Measurements from ENCODE around the gene STRN. TPM values are rescaled to one million over a fixed set of nuclear protein-coding genes. Genes with fewer than 3 reads are reported as not detected.

Gene STRN
- total RNA-seq, 1 experiment from 2014 or later: 37.4 TPM

DNA sequence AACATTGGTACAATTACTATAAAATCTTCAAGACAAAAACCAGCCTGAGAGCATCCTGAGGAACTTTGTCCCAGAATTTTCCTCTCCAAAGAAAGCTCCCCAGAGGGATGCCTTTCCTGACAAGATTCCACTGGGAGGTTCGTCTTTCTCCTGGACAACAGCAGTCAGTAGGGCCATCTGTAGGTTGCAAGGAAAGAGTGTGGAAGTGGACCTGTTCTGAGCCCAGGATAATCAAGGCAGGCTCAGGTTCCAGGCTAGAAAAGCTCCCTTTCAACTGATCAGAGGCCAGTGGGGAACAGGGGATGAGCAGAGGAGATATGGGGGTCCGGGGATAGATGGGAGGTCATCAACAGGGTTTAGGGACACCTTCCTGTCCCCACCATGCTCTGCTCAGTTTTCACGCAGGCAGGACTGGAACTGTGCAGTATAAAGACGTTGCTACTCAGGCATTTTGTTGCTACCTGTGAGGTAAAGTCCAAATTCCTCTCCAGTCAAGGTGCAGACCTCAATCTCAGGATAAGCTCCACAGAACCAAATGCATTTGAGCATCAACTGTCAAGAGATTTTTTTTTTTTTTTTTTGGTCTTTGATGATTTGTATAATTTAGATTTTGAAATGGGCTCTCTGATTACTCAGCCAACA, 126.2 kb downstream of the STRN start:
- Histone ChIP-seq H3K4me3 (ENCODE audit: low read depth in 2 of 2, low read length in 2 of 2) (no peak overlapping the region), H3K4me1 (ENCODE audit: control insufficient read depth, insufficient read depth, low read length) (no peaks in the 10 kb centered on the region), H3K27me3 (ENCODE audit: control insufficient read depth, insufficient read depth, low read length) (no peaks in the 10 kb centered on the region), H3K36me3 (ENCODE audit: control insufficient read depth, insufficient read depth, low read length) (no peaks in the 10 kb centered on the region), H3K9me3 (ENCODE audit: control insufficient read depth, insufficient read depth, low read depth, low read length) (no peaks in the 10 kb centered on the region), H3K27ac (ENCODE audit: low read length) (no peak overlapping the region)
- peak; percentile 17; the same call in 1 of the 2 replicates for ATAC-seq
- TF ChIP-seq, protein P1, sequence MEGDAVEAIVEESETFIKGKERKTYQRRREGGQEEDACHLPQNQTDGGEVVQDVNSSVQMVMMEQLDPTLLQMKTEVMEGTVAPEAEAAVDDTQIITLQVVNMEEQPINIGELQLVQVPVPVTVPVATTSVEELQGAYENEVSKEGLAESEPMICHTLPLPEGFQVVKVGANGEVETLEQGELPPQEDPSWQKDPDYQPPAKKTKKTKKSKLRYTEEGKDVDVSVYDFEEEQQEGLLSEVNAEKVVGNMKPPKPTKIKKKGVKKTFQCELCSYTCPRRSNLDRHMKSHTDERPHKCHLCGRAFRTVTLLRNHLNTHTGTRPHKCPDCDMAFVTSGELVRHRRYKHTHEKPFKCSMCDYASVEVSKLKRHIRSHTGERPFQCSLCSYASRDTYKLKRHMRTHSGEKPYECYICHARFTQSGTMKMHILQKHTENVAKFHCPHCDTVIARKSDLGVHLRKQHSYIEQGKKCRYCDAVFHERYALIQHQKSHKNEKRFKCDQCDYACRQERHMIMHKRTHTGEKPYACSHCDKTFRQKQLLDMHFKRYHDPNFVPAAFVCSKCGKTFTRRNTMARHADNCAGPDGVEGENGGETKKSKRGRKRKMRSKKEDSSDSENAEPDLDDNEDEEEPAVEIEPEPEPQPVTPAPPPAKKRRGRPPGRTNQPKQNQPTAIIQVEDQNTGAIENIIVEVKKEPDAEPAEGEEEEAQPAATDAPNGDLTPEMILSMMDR (IDR thresholded peaks at IDR 0.05): no peak
- TF ChIP-seq POLR2AphosphoS5 (IDR thresholded peaks at IDR 0.05; ENCODE audit: low read depth, low read length): no peak
- TF ChIP-seq TCF7L2 (IDR thresholded peaks at IDR 0.05; ENCODE audit: low read depth, low read length): no peak
- TF ChIP-seq REST (IDR thresholded peaks at IDR 0.05; ENCODE audit: insufficient read depth in 1 of 2, low read depth in 2 of 2, low read length in 1 of 2): no peak
- no peak for TF ChIP-seq SIN3A (IDR thresholded peaks at IDR 0.05; ENCODE audit: borderline replicate concordance, insufficient read depth, low read depth, low read length)
- ChIA-PET POLR2A (no interaction called here), CTCF (no interaction called here)
- DNase-seq (ENCODE audit: low read depth, low spot score): no peak
- in situ Hi-C loops (cut with HindIII; ENCODE audit: low pct_unique_long_range_greater_than_20kb, low sequenced_read_pairs) (no loop called here), intact Hi-C loops (cut with micrococcal nuclease; ENCODE audit: unreplicated experiment) (no loop called here)
- BruUV-seq (replicated peaks): no TSS peak

- no peak for TF ChIP-seq SIN3A (IDR thresholded peaks at IDR 0.05; ENCODE audit: borderline replicate concordance, insufficient read depth, low read depth, low read length)
- TF ChIP-seq POLR2AphosphoS5 (IDR thresholded peaks at IDR 0.05; ENCODE audit: low read depth, low read length): no peak
- TF ChIP-seq TCF7L2 (IDR thresholded peaks at IDR 0.05; ENCODE audit: low read depth, low read length): no peak
- TF ChIP-seq, protein P1 (IDR thresholded peaks at IDR 0.05): no peak
- no peak for TF ChIP-seq REST (IDR thresholded peaks at IDR 0.05; ENCODE audit: insufficient read depth in 1 of 2, low read depth in 2 of 2, low read length in 1 of 2)
- Histone ChIP-seq H3K27me3 (ENCODE audit: control insufficient read depth, insufficient read depth, low read length) (no peaks in the 10 kb centered on the region), H3K27ac (ENCODE audit: low read length) (no peak overlapping the region), H3K9me3 (ENCODE audit: control insufficient read depth, insufficient read depth, low read depth, low read length) (no peaks in the 10 kb centered on the region), H3K4me3 (ENCODE audit: low read depth in 2 of 2, low read length in 2 of 2) (no peak overlapping the region), H3K36me3 (ENCODE audit: control insufficient read depth, insufficient read depth, low read length) (no peaks in the 10 kb centered on the region), H3K4me1 (ENCODE audit: control insufficient read depth, insufficient read depth, low read length) (no peaks in the 10 kb centered on the region)
- POLR2A ChIA-PET: no interaction called here
- no TSS peak for BruUV-seq (replicated peaks)
- DNase-seq (ENCODE audit: low read depth, low spot score): no peak
- intact Hi-C loops (cut with micrococcal nuclease; ENCODE audit: unreplicated experiment): no loop called here
- no peak for ATAC-seq
- CTCF ChIA-PET: no interaction called here
- in situ Hi-C loops (cut with HindIII; ENCODE audit: low pct_unique_long_range_greater_than_20kb, low sequenced_read_pairs): no loop called here
Measured at GRCh38 chr2:36834731-36835524, 131.4 kb downstream of the STRN start.
